Measurements from ENCODE around the gene FAM210B.
"Not testable (repeated sequence)": the region's sequence is repeated elsewhere in the genome, so short reads cannot be mapped to it uniquely, and the experiment has no call there.

The FAM210B gene

GRCh38 chr20:56389807-56390206 lies 31.0 kb downstream of the FAM210B start:
- in situ Hi-C loops (cut with HindIII; ENCODE audit: low pct_unique_long_range_greater_than_20kb, low sequenced_read_pairs): no loop called here

GRCh38 chr20:56390396-56390795 lies 31.6 kb downstream of the FAM210B start:
- DNase-seq (ENCODE audit: low read depth in 1 of 2, low spot score in 1 of 2); in situ Hi-C loops (cut with HindIII; ENCODE audit: low pct_unique_long_range_greater_than_20kb, low sequenced_read_pairs): not testable (repeated sequence)

More at GRCh38 chr20:56389807-56390206, 31.0 kb downstream of the FAM210B start:
- DNase-seq (ENCODE audit: low read depth in 1 of 2, low spot score in 1 of 2): no peak
- TF ChIP-seq JUND (IDR thresholded peaks at IDR 0.05; ENCODE audit: low read depth): no peak

- in situ Hi-C loops (cut with HindIII; ENCODE audit: low pct_unique_long_range_greater_than_20kb, low sequenced_read_pairs): no loop called here
- DNase-seq (ENCODE audit: low read depth in 1 of 2, low spot score in 1 of 2): no peak
- no peak for TF ChIP-seq JUND (IDR thresholded peaks at IDR 0.05; ENCODE audit: low read depth)
These were observed 32.3 kb downstream of the FAM210B start for GRCh38 chr20:56391037-56391436.

GRCh38 chr20:56391596-56392131 lies 32.9 kb downstream of the FAM210B start:
- in situ Hi-C loops (cut with HindIII; ENCODE audit: low pct_unique_long_range_greater_than_20kb, low sequenced_read_pairs): no loop called here
- no peak for TF ChIP-seq JUND (IDR thresholded peaks at IDR 0.05; ENCODE audit: low read depth)
- DNase-seq (ENCODE audit: low read depth in 1 of 2, low spot score in 1 of 2): no peak

- no peak for TF ChIP-seq JUND (IDR thresholded peaks at IDR 0.05; ENCODE audit: low read depth)
- in situ Hi-C loops (cut with HindIII; ENCODE audit: low pct_unique_long_range_greater_than_20kb, low sequenced_read_pairs): no loop called here
- DNase-seq (ENCODE audit: low read depth in 1 of 2, low spot score in 1 of 2): peak; percentile 99 to 100
These were observed 33.5 kb downstream of the FAM210B start, which contains the start of the genes AURKA and CSTF1 for GRCh38 chr20:56392132-56392880. AURKA (minus strand) TSS chr20:56392215; CDS start chr20:56388197, 4,018 bp downstream. CSTF1 (plus strand) TSS chr20:56392645; CDS start chr20:56395553, 2,908 bp downstream.

- DNase-seq (ENCODE audit: low read depth in 1 of 2, low spot score in 1 of 2): no peak
- TF ChIP-seq JUND (IDR thresholded peaks at IDR 0.05; ENCODE audit: low read depth): no peak
- in situ Hi-C loops (cut with HindIII; ENCODE audit: low pct_unique_long_range_greater_than_20kb, low sequenced_read_pairs): no loop called here
These were observed 34.2 kb downstream of the FAM210B start for GRCh38 chr20:56392881-56393482.

- no peak for DNase-seq (ENCODE audit: low read depth in 1 of 2, low spot score in 1 of 2)
- TF ChIP-seq JUND (IDR thresholded peaks at IDR 0.05; ENCODE audit: low read depth): no peak
- in situ Hi-C loops (cut with HindIII; ENCODE audit: low pct_unique_long_range_greater_than_20kb, low sequenced_read_pairs): no loop called here
These were observed 34.9 kb downstream of the FAM210B start for GRCh38 chr20:56393653-56394052.

- no peak for TF ChIP-seq JUND (IDR thresholded peaks at IDR 0.05; ENCODE audit: low read depth)
- in situ Hi-C loops (cut with HindIII; ENCODE audit: low pct_unique_long_range_greater_than_20kb, low sequenced_read_pairs): no loop called here
- no peak for DNase-seq (ENCODE audit: low read depth in 1 of 2, low spot score in 1 of 2)
These were observed 36.4 kb downstream of the FAM210B start for GRCh38 chr20:56395166-56395565.

GRCh38 chr20:56400001-56400640 lies 41.3 kb downstream of the FAM210B start:
- peak; percentile 27 to 81 for DNase-seq (ENCODE audit: low read depth in 1 of 2, low spot score in 1 of 2)
- in situ Hi-C loops (cut with HindIII; ENCODE audit: low pct_unique_long_range_greater_than_20kb, low sequenced_read_pairs): no loop called here
- no peak for TF ChIP-seq JUND (IDR thresholded peaks at IDR 0.05; ENCODE audit: low read depth)

GRCh38 chr20:56403465-56403864 lies 44.7 kb downstream of the FAM210B start:
- in situ Hi-C loops (cut with HindIII; ENCODE audit: low pct_unique_long_range_greater_than_20kb, low sequenced_read_pairs): no loop called here
- no peak for TF ChIP-seq JUND (IDR thresholded peaks at IDR 0.05; ENCODE audit: low read depth)

GRCh38 chr20:56405356-56405755 lies 46.6 kb downstream of the FAM210B start:
- in situ Hi-C loops (cut with HindIII; ENCODE audit: low pct_unique_long_range_greater_than_20kb, low sequenced_read_pairs); DNase-seq (ENCODE audit: low read depth in 1 of 2, low spot score in 1 of 2): not testable (repeated sequence)

More at GRCh38 chr20:56403465-56403864, 44.7 kb downstream of the FAM210B start:
- no peak for DNase-seq (ENCODE audit: low read depth in 1 of 2, low spot score in 1 of 2)

- in situ Hi-C loops (cut with HindIII; ENCODE audit: low pct_unique_long_range_greater_than_20kb, low sequenced_read_pairs): no loop called here
- no peak for TF ChIP-seq JUND (IDR thresholded peaks at IDR 0.05; ENCODE audit: low read depth)
- DNase-seq (ENCODE audit: low read depth in 1 of 2, low spot score in 1 of 2): no peak
These were observed 48.1 kb downstream of the FAM210B start for GRCh38 chr20:56406910-56407309.

GRCh38 chr20:56409521-56409920 lies 50.7 kb downstream of the FAM210B start:
- no peak for TF ChIP-seq JUND (IDR thresholded peaks at IDR 0.05; ENCODE audit: low read depth)
- no peak for DNase-seq (ENCODE audit: low read depth in 1 of 2, low spot score in 1 of 2)
- in situ Hi-C loops (cut with HindIII; ENCODE audit: low pct_unique_long_range_greater_than_20kb, low sequenced_read_pairs): no loop called here
